H7 (cell line): Measurements from ENCODE around the gene EN2. TPM values are rescaled to one million over a fixed set of nuclear protein-coding genes. Genes with fewer than 3 reads are reported as not detected.

Experiments
- DNase-seq: peaks from one replicate; pipeline ENCODE4 v3.0.0; 2012
- H3K27me3 ChIP-seq: 2 replicates; pipeline ENCODE4 v1.6.0; 2011; ENCODE audit warnings: mild to moderate bottlenecking, low read length; ENCODE audit not compliant: control insufficient read depth, insufficient read depth
- H3K36me3 ChIP-seq: replicated peaks from 2 replicates; pipeline ENCODE4 v1.5.1; 2011; ENCODE audit warnings: low read length; ENCODE audit not compliant: control insufficient read depth, insufficient read depth
- H3K4me3 ChIP-seq: 2 replicates; pipeline ENCODE4 v1.5.1; 2011; ENCODE audit warnings: low read depth, mild to moderate bottlenecking, control low read depth, low read length, moderate library complexity; ENCODE audit not compliant: insufficient read depth
- total RNA-seq: library from RNA; depleted of rRNA; stranded (reverse); fragments of >200 nt; shearing (Covaris generic); gene quantifications from 2 replicates; pipeline ENCODE4 v1.2.3, GENCODE V29; 2014; rRNA removed

Gene EN2
- 0.04 TPM in 1 of 2 replicates, not detected in the other for total RNA-seq

DNA sequence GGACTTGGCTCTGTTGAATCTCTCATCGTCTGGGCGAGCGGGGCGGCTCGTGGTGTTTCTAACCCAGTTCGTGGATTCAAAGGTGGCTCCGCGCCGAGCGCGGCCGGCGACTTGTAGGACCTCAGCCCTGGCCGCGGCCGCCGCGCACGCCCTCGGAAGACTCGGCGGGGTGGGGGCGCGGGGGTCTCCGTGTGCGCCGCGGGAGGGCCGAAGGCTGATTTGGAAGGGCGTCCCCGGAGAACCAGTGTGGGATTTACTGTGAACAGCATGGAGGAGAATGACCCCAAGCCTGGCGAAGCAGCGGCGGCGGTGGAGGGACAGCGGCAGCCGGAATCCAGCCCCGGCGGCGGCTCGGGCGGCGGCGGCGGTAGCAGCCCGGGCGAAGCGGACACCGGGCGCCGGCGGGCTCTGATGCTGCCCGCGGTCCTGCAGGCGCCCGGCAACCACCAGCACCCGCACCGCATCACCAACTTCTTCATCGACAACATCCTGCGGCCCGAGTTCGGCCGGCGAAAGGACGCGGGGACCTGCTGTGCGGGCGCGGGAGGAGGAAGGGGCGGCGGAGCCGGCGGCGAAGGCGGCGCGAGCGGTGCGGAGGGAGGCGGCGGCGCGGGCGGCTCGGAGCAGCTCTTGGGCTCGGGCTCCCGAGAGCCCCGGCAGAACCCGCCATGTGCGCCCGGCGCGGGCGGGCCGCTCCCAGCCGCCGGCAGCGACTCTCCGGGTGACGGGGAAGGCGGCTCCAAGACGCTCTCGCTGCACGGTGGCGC is at the start of gene EN2:
Gene EN2 (plus strand): TSS at position 19 of the 767 bp plus-strand sequence. CDS start 249 bp downstream, at position 268.
- no peaks in the 10 kb centered on the region for H3K36me3 ChIP-seq
- DNase-seq = peak; percentile 85
- H3K4me3 ChIP-seq = peak within 1 kb of the TSS; percentile 14
- peaks cover 97% of the 10 kb centered on the region for H3K27me3 ChIP-seq

- DNase-seq = peak; percentile 85
- Histone ChIP-seq H3K27me3 (no peaks in the 10 kb centered on the region; the same call in 1 of the 2 replicates), H3K4me3 (no peak overlapping the region), H3K36me3 (no peaks in the 10 kb centered on the region)
Measured at GRCh38 chr7:155408651-155409586, 49.0 kb upstream of the EN2 start.

DNA sequence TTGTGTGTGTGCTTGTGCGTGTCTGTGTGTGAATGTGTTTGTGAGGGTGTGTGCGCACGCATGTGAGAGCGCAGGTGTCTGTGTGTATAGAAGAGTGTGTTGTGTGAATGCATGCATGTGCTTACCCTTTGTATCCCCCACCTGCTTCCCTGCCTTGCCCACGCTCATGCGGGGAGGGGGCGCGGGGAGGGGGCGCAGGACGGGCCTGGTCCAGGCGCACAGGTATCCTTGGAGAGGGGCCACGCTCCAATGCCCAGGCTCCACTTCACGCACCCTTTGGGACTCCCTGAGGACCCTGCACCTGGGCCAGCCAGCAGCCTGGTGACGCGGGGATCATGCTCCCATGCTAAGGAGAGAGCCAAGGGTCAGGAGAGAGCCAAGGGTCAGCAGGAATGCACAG is 47.9 kb upstream of the EN2 start:
- Histone ChIP-seq H3K27me3 (no peaks in the 10 kb centered on the region; the same call in 1 of the 2 replicates), H3K4me3 (no peak overlapping the region)

DNA sequence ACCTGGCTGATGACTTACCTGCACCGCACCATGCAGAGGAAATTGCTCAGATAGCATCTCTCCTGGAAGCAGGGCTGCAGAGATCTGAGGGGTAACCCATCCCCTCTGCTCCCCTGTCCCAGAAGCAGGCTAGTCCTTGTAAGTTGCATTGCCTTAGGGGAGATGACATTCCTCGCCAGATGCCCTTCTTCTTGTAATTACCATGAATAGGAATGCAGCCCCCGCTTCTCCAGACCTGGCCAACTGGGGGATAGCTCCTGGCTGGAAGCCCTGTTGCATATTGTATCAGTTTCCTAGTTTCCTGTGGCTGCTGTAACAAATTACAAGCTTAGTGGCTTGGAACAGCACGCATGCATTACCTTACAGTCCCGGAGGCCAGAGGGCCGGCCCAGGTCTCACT is 47.5 kb upstream of the EN2 start:
- H3K4me3 ChIP-seq = no peak overlapping the region
- DNase-seq = no peak
- H3K27me3 ChIP-seq = no peaks in the 10 kb centered on the region; the same call in 1 of the 2 replicates
- H3K36me3 ChIP-seq = no peaks in the 10 kb centered on the region

More for the DNA sequence above, 47.9 kb upstream of the EN2 start:
- DNase-seq = no peak
- no peaks in the 10 kb centered on the region for H3K36me3 ChIP-seq

DNA sequence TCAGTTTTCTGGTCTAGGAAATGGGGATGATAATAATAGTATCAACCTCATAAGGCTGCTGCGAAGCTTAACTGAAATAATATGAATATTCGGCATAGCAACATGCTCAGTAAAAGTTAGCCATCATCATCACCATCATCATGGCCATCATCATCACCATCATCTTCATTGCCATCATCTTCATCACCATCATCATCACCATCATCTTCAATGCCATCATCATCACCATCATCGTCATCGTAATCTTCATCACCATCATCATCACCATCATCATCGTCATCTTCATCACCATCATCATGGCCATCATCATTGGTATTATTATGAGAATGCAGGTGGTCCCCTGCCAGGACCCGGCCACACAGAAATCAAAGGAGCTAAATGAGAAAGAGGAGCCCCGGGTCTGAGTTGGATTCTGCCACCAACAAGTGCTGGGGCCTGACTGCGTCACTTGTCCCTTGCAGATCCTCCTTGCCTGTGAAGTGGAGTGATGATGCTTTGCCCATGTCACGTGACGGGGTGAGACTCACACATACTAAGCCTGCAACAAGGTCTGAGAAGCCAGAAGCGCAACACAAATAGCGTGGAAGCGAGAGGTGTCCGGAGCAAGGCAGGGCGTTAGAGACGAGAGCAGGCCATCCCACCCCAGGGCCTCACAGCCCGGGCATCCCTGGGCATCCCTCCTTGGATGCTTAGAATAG is 46.1 kb upstream of the EN2 start:
- Histone ChIP-seq H3K27me3 (no peaks in the 10 kb centered on the region; the same call in 1 of the 2 replicates), H3K36me3 (no peaks in the 10 kb centered on the region), H3K4me3 (no peak overlapping the region)
- DNase-seq = no peak

GRCh38 chr7:155412416-155413253 is 45.3 kb upstream of the EN2 start:
- no peaks in the 10 kb centered on the region for H3K36me3 ChIP-seq
- peak; percentile 94 for DNase-seq
- H3K4me3 ChIP-seq = no peak overlapping the region
- H3K27me3 ChIP-seq = no peaks in the 10 kb centered on the region; the same call in 1 of the 2 replicates

GRCh38 chr7:155414547-155415492 is 43.1 kb upstream of the EN2 start:
- H3K36me3 ChIP-seq = no peaks in the 10 kb centered on the region
- no peak overlapping the region for H3K4me3 ChIP-seq
- H3K27me3 ChIP-seq = no peaks in the 10 kb centered on the region; the same call in 1 of the 2 replicates
- no peak for DNase-seq

DNA sequence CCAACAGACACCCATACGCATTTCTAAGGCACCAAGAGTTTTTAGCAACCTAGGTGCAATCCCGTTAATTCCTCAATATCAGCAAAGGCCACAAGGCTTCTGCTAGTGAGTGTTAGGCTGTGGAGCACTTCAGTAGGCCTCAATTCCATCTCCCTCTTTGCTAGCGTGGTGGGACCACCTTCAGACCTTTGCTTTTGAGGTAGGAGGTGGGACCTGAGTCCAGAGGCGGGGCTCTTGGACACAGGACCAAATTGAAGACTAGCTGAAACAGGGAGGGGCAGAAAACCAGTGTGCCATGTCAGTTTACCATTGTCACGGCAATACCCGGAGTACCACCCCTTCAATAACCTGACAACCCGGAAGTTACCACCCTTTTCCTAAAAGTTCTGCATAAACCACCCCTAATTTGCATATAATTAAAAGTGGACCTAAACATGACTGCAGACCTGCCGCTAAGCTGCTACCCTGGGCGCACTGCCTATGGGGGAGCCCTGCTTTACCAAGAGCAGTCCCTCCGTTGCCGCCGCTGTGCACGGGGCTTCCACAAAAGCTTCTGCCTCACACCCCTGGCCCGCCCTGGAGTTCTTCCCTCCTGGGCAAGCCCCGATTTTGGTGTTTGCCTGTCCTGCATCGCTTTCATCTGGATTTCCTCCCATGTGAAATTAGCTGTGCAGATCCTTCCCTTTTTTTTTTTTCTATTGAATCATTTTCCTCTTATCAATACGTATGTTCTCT is 41.1 kb upstream of the EN2 start:
- no peak for DNase-seq
- no peak overlapping the region for H3K4me3 ChIP-seq
- H3K27me3 ChIP-seq = no peaks in the 10 kb centered on the region
- no peaks in the 10 kb centered on the region for H3K36me3 ChIP-seq

- H3K4me3 ChIP-seq = no peak overlapping the region
- DNase-seq = peak; percentile 54
- H3K27me3 ChIP-seq = no peaks in the 10 kb centered on the region
- no peaks in the 10 kb centered on the region for H3K36me3 ChIP-seq
Measured at GRCh38 chr7:155418304-155418703, 39.6 kb upstream of the EN2 start.

GRCh38 chr7:155418941-155419755 is 38.8 kb upstream of the EN2 start:
- no peak overlapping the region for H3K4me3 ChIP-seq
- no peaks in the 10 kb centered on the region for H3K36me3 ChIP-seq
- DNase-seq = no peak
- no peaks in the 10 kb centered on the region for H3K27me3 ChIP-seq

DNA sequence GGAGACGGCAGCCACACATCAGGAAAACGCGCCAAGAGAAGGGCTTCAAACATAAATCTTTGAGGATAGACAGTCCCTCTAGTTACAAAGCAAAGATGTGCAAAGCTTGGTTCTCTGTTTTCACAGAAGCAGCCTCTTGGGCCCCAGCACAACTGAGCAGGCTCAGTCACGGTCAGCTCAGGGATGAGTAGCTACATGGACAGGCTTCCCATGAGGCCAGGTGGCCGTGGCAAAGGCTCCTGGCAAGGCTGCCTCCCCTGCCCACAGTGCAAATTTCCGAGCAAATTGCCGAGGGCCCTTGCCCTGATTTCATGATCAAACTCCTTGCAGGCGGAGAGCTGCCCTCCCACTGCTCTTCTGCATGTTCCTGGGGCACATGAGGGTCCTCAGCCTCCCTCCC is 37.8 kb upstream of the EN2 start:
- Histone ChIP-seq H3K27me3 (no peaks in the 10 kb centered on the region), H3K4me3 (no peak overlapping the region), H3K36me3 (no peaks in the 10 kb centered on the region)
- no peak for DNase-seq

DNA sequence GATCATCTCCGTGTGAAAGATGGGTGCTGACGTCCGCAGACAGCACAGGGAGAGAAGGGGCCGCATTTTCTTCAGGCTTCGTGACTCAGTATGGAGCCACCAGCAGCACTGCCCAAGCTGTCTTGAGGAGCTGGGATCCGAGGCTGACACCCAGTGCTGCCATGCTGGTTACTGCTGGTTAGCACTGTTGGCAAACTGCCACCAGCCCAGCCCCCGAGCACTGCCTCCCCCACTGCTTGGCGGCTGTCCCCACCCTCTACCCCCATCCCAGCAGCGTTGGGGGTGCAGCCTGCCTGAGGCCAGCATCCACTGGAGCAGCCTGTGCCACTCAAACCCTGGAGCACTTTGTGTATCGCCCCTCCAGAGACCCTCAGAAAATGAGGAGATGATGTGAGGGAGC is 35.8 kb upstream of the EN2 start:
- H3K4me3 ChIP-seq = no peak overlapping the region
- H3K27me3 ChIP-seq = no peaks in the 10 kb centered on the region
- no peaks in the 10 kb centered on the region for H3K36me3 ChIP-seq
- DNase-seq = peak; percentile 34
